K562 (cell line): ENCODE measurements around the gene JAKMIP1. TPM values are rescaled to one million over a fixed set of nuclear protein-coding genes. Genes with fewer than 3 reads are reported as not detected.

ENCODE experiments used
- ATAC-seq: fragments of 200-7000 bp; cut with Tn5 transposase; 3 replicates; pipeline ENCODE4 v1.9.1; 2020; ENCODE audit warnings: moderate library complexity
- BruUV-seq: library from RNA; stranded (reverse); fragments of 400-500 nt; replicated peaks from 2 replicates; lab custom pipeline; 2021; lab: Mats Ljungman, UMichigan
- CTCF ChIA-PET: fragments of 300-600 bp; formaldehyde crosslinking; extraction: SDS; loops from one replicate; lab custom pipeline; 2021; ENCODE audit warnings: low intra/inter-chr PET ratio; lab: Yijun Ruan, JAX
- POLR2A ChIA-PET: fragments of 300-600, 350-650 bp; sonication (Branson Sonifier 250); formaldehyde crosslinking; extraction: SDS; loops from one replicate; lab custom pipeline; 2021; ENCODE audit warnings: antibody characterized with exemption, inconsistent platforms; lab: Yijun Ruan, JAX
- DNase-seq, 4 experiments: peaks; one replicate each; pipeline versions ENCODE4 v3.0.0 to v3.0.0-alpha.2; 2011 to 2018; ENCODE audit warnings: low spot score in 3 of 4, mixed read lengths in 3 of 4; ENCODE audit errors: extremely low read depth in 1 of 4
- FAIRE-seq: peaks from 2 replicates; lab custom pipeline; 2011; peaks lifted over from hg19 to GRCh38; lab: Jason Lieb, UNC
- H2AFZ ChIP-seq: 2 replicates; pipeline ENCODE4 v1.6.0; 2011; ENCODE audit warnings: low read depth, low read length, control low read depth, inconsistent platforms
- H3K27ac ChIP-seq: fragments of 200-600 bp; 3 replicates; pipeline ENCODE4 v1.8.0; 2011; ENCODE audit warnings: low read depth, mild to moderate bottlenecking, control low read depth, inconsistent platforms, low read length, moderate library complexity, mixed read lengths; ENCODE audit errors: extremely low read depth
- H3K27me3 ChIP-seq, 2 experiments: fragments of 300-600 bp in 1 of 2; 2 replicates in 1 of 2; 3 replicates in 1 of 2; pipeline versions ENCODE4 v1.6.0 to v1.8.0; 2011; ENCODE audit warnings: inconsistent platforms in 2 of 2, low read length in 2 of 2, mild to moderate bottlenecking in 1 of 2, mixed read lengths in 1 of 2, moderate library complexity in 1 of 2; ENCODE audit not compliant: control insufficient read depth in 2 of 2, insufficient read depth in 2 of 2
- H3K36me3 ChIP-seq: fragments of 300-600 bp; 3 replicates; pipeline ENCODE4 v1.8.0; 2011; ENCODE audit warnings: mild to moderate bottlenecking, low read length, inconsistent platforms; ENCODE audit not compliant: control insufficient read depth, insufficient read depth
- H3K4me1 ChIP-seq, 2 experiments: fragments of 200-600 bp in 1 of 2; replicated peaks in 1 of 2; 2 replicates in 1 of 2; 3 replicates in 1 of 2; pipeline versions ENCODE4 v1.5.1 to v1.8.0; 2011; ENCODE audit warnings: inconsistent platforms in 2 of 2, low read length in 2 of 2, mild to moderate bottlenecking in 1 of 2, mixed read lengths in 1 of 2, moderate library complexity in 1 of 2; ENCODE audit not compliant: control insufficient read depth in 2 of 2, insufficient read depth in 2 of 2
- H3K4me2 ChIP-seq: 2 replicates; pipeline ENCODE4 v1.6.1; 2011; ENCODE audit warnings: low read length, control low read depth, inconsistent platforms, mixed read lengths; ENCODE audit not compliant: insufficient read depth
- H3K4me3 ChIP-seq: fragments of 200-600 bp; sonication (generic), shearing (Covaris generic); 2 replicates; pipeline ENCODE4 v1.5.1; 2016; ENCODE audit warnings: control low read depth, inconsistent platforms
- H3K79me2 ChIP-seq: fragments of 200-600 bp; 3 replicates; pipeline ENCODE4 v1.8.0; 2011; ENCODE audit warnings: low read length, inconsistent platforms; ENCODE audit not compliant: control insufficient read depth, insufficient read depth
- H3K9ac ChIP-seq, 2 experiments: 2 replicates each; pipeline versions ENCODE4 v1.6.0 to v1.6.1; 2011; ENCODE audit warnings: low read depth in 2 of 2, low read length in 2 of 2, control low read depth in 1 of 2, inconsistent platforms in 1 of 2, mild to moderate bottlenecking in 1 of 2, mixed read lengths in 1 of 2; ENCODE audit not compliant: insufficient read depth in 1 of 2
- H3K9me1 ChIP-seq: one replicate; pipeline ENCODE4 v1.6.0; 2011; ENCODE audit warnings: inconsistent platforms, mild to moderate bottlenecking, low read length, moderate library complexity; ENCODE audit not compliant: control insufficient read depth, insufficient read depth
- H3K9me3 ChIP-seq: replicated peaks from 2 replicates; pipeline ENCODE4 v1.5.1; 2011; ENCODE audit warnings: low read depth, low read length, inconsistent platforms; ENCODE audit not compliant: control insufficient read depth, insufficient read depth
- H4K20me1 ChIP-seq: replicated peaks from 2 replicates; pipeline ENCODE4 v1.6.1; 2011; ENCODE audit warnings: low read length, inconsistent platforms, mixed read lengths; ENCODE audit not compliant: control insufficient read depth, insufficient read depth
- CHD2 ChIP-seq: IDR thresholded peaks from 2 replicates; pipeline ENCODE4 v1.6.1; 2011; ENCODE audit warnings: low read depth, low read length
- HDAC3 ChIP-seq: fragments of 450-650 bp; IDR thresholded peaks from 2 replicates; pipeline ENCODE4 v1.6.1; 2018; ENCODE audit warnings: borderline replicate concordance, mild to moderate bottlenecking, moderate library complexity; ENCODE audit not compliant: partially characterized antibody
- NFRKB ChIP-seq: fragments of 450-650 bp; IDR thresholded peaks from 2 replicates; pipeline ENCODE4 v1.6.1; 2016; ENCODE audit warnings: low read depth
- PHF21A ChIP-seq: fragments of 450-650 bp; IDR thresholded peaks from 2 replicates; pipeline ENCODE4 v1.6.1; 2017; ENCODE audit warnings: low read depth, borderline replicate concordance
- PRPF4 ChIP-seq: fragments of 200-400 bp; formaldehyde crosslinking; IDR thresholded peaks from one replicate; pipeline ENCODE4 v1.6.1; 2017; ENCODE audit warnings: low read length, low read depth, mild to moderate bottlenecking; ENCODE audit not compliant: insufficient read depth, poor library complexity, severe bottlenecking
- RAD21 ChIP-seq, 2 experiments: fragments of 250-450 bp in 1 of 2; fragments of 450-650 bp in 1 of 2; sonication (Bioruptor Pico) in 1 of 2; formaldehyde crosslinking in 1 of 2; IDR thresholded peaks in 1 of 2; conservative IDR thresholded peaks in 1 of 2; 2 replicates each; pipeline versions ENCODE4 v1.4.0 to v1.8.0; 2020 to 2022; ENCODE audit warnings: mild to moderate bottlenecking in 2 of 2, moderate library complexity in 1 of 2
- RBM17 ChIP-seq: fragments of 200-400 bp; formaldehyde crosslinking; IDR thresholded peaks from 2 replicates; pipeline ENCODE4 v1.6.1; 2017; ENCODE audit warnings: low read depth, mild to moderate bottlenecking, low read length, borderline replicate concordance
- RBM34 ChIP-seq: fragments of 200-400 bp; formaldehyde crosslinking; IDR thresholded peaks from 2 replicates; pipeline ENCODE4 v1.6.1; 2018; ENCODE audit warnings: low read length, borderline replicate concordance; ENCODE audit not compliant: insufficient read depth
- XRCC4 ChIP-seq: IDR thresholded peaks from one replicate; pipeline ENCODE4 v1.6.1; 2011; ENCODE audit not compliant: insufficient read depth, insufficient read length; ENCODE audit errors: extremely low read depth
- ZFPM2 ChIP-seq: fragments of 250-450 bp; sonication (Bioruptor Pico); IDR thresholded peaks from 2 replicates; pipeline ENCODE4 v1.5.1; 2022; ENCODE audit warnings: mild to moderate bottlenecking
- ZFX ChIP-seq: sonication (generic); formaldehyde crosslinking; IDR thresholded peaks from 2 replicates; pipeline ENCODE4 v1.8.0; 2022; ENCODE audit warnings: mild to moderate bottlenecking, missing genetic modification reagents, moderate library complexity
- WGBS: fragments of 100-300 bp; shearing (Covaris generic); methylation state at CpG from one replicate; pipeline ENCODE4 v1.1.6; 2016; ENCODE audit warnings: low coverage, mixed read lengths; ENCODE audit not compliant: insufficient coverage; ENCODE audit errors: missing lambda C conversion rate; 5-methylcytosine and 5-hydroxymethylcytosine counted together
- in situ Hi-C: fragments of 300-500 bp; cut with MboI; formaldehyde crosslinking; loops from 4 replicates; pipeline ENCODE4 v1.15.0; 2018; ENCODE audit warnings: inconsistent platforms, mixed read lengths
- intact Hi-C: fragments of 100-400 bp; cut with micrococcal nuclease; formaldehyde crosslinking; loops from 2 replicates; pipeline ENCODE4 v1.14.2; 2022
- polyA plus RNA-seq, 8 experiments: library from polyadenylated mRNA; depleted of rRNA in 4 of 8; stranded (reverse) in 5 of 8; unstranded in 3 of 8; fragments of >200 nt; fragmentation: Nextera tagmentation in 2 of 8; fragmentation: Illumina TruSeq in 1 of 8; extraction: Ambion mirVana in 2 of 8; extraction: Trizol in 1 of 8; gene quantifications; 2 replicates each; pipeline versions ENCODE4 v1.2.1 to v1.2.3, GENCODE V29; 2011 to 2014; ENCODE audit warnings: inconsistent platforms in 1 of 8, missing spikeins in 1 of 8
- total RNA-seq, 7 experiments: library from RNA; depleted of rRNA in 6 of 7; stranded (reverse); fragments of >200 nt in 6 of 7; fragmentation: Illumina TruSeq in 2 of 7; extraction: Trizol in 2 of 7; gene quantifications; 2 replicates each; pipeline versions ENCODE4 v1.2.1 to v1.2.3, GENCODE V29; 2011 to 2021; ENCODE audit warnings: low replicate concordance in 1 of 7
- TF ChIP-seq, protein P1 (sequence below): fragments of 200-800 bp; sonication (Bioruptor generic); IDR thresholded peaks from 2 replicates; pipeline ENCODE4 v1.6.1; 2017; ENCODE audit warnings: missing genetic modification characterization, missing compliant biosample characterization

The JAKMIP1 gene
- total and polyA plus RNA-seq, 9 of the 15 experiments (the other 6 are each of a cell fraction or from before 2014, with no cell fraction given) = not detected

GRCh38 chr4:6023731-6024130 is 176.6 kb downstream of the JAKMIP1 start:
- no peaks in the 10 kb centered on the region for H3K9me3 ChIP-seq
- WGBS = 1% methylated on average over 10 of the region's 10 CpGs
- CTCF ChIA-PET = no interaction called here
- H3K4me2 ChIP-seq = no peak overlapping the region
- DNase-seq (no peak), ATAC-seq (no peak), FAIRE-seq (no peak)
- no peaks in the 10 kb centered on the region for H3K9me1 ChIP-seq
- no peaks in the 10 kb centered on the region for H3K79me2 ChIP-seq
- H3K4me1 ChIP-seq = no peaks in the 10 kb centered on the region
- no peak overlapping the region; a peak in 1 of 4 replicates for H3K9ac ChIP-seq
- no peak overlapping the region for H3K4me3 ChIP-seq
- peaks cover 10 to 64% of the 10 kb centered on the region in 2 experiments; a peak in 4 of 5 replicates for H3K27me3 ChIP-seq
- no peak overlapping the region for H3K27ac ChIP-seq
- H4K20me1 ChIP-seq = no peaks in the 10 kb centered on the region; the same call in 1 of the 2 replicates
- intact Hi-C loops = no loop called here
- POLR2A ChIA-PET = no interaction called here
- H3K36me3 ChIP-seq = no peaks in the 10 kb centered on the region
- TF ChIP-seq NFRKB = no peak
- no peak for TF ChIP-seq ZFX (CRISPR knock-in tag)
- TF ChIP-seq RAD21 (CRISPR knock-in tag; conservative IDR thresholded peaks at IDR 0.05 in 1 of 2, IDR thresholded peaks at IDR 0.05 in 1 of 2) = no peak
- no peak for TF ChIP-seq PHF21A
- in situ Hi-C loops = no loop called here
- BruUV-seq = no TSS peak
- no peak overlapping the region for H2AFZ ChIP-seq

DNA sequence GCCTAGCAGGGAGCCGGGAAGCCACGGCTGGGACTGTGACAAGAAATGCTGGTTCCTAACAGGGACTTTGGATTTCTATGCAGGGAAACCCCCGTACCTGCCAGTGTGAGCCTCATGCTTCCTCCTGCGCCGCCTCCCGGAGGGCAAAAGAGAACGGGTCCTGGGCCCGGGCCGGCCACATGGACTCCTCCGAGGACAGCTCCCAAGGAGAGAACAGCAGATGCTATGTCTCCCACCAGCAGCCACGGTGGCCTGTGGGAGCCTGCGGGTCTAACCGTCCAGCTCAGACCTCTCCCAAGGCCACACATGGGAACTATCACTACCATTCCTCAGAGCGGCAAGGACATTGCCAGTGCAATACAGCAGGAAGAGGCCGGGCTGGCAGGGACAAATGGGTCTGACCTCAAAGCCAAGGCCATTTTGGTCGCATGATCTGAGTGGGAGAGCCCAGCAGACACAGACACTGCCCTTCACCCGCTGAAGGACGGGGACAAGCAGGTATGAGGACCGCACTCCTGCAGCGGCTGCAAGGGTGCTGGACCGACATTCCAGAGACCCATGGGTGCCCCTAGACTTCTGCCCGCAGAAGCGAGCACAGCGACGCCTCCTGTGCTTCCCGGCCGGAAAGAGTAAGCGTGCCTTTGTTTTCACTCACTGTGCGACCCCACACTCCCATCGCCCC is 177.6 kb downstream of the JAKMIP1 start:
- Histone ChIP-seq H3K27ac (no peak overlapping the region), H3K9ac (no peak overlapping the region), H3K36me3 (no peaks in the 10 kb centered on the region), H3K4me3 (no peak overlapping the region), H3K4me1 (no peaks in the 10 kb centered on the region), H3K4me2 (no peak overlapping the region), H2AFZ (no peak overlapping the region), H3K9me1 (no peaks in the 10 kb centered on the region), H3K9me3 (no peaks in the 10 kb centered on the region), H4K20me1 (no peaks in the 10 kb centered on the region; the same call in 1 of the 2 replicates), H3K79me2 (no peaks in the 10 kb centered on the region), H3K27me3 (peaks cover 10 to 60% of the 10 kb centered on the region in 2 experiments; a peak in 4 of 5 replicates)
- no peak for FAIRE-seq
- no peak for ATAC-seq
- DNase-seq = no peak
- intact Hi-C loops = no loop called here
- in situ Hi-C loops = no loop called here
- no TSS peak for BruUV-seq
- ChIA-PET POLR2A (no interaction called here), CTCF (no interaction called here)
- 0% methylated on average over 26 of the region's 30 CpGs for WGBS
- TF ChIP-seq XRCC4 (no peak), ZFPM2 (CRISPR knock-in tag) (no peak), RBM17 (no peak), PRPF4 (no peak), RBM34 (no peak), HDAC3 (no peak), CHD2 (no peak)
- TF ChIP-seq, protein P1, sequence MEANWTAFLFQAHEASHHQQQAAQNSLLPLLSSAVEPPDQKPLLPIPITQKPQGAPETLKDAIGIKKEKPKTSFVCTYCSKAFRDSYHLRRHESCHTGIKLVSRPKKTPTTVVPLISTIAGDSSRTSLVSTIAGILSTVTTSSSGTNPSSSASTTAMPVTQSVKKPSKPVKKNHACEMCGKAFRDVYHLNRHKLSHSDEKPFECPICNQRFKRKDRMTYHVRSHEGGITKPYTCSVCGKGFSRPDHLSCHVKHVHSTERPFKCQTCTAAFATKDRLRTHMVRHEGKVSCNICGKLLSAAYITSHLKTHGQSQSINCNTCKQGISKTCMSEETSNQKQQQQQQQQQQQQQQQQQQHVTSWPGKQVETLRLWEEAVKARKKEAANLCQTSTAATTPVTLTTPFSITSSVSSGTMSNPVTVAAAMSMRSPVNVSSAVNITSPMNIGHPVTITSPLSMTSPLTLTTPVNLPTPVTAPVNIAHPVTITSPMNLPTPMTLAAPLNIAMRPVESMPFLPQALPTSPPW (CRISPR knock-in tag) = no peak
